Prostate gland (tissue), 2 donors: ENCODE measurements around the gene KIFC3. TPM values are rescaled to one million over a fixed set of nuclear protein-coding genes. Genes with fewer than 3 reads are reported as not detected.

ENCODE experiments used
- DNase-seq: peaks from one replicate; pipeline ENCODE4 v3.0.0-alpha.2; 2019; ENCODE audit warnings: low spot score
- H3K27ac ChIP-seq, 2 donors: fragments of 200-600 bp; sonication (generic); 2 replicates each; pipeline ENCODE4 v1.5.1; 2017 to 2019
- H3K27me3 ChIP-seq: fragments of 200-600 bp; sonication (generic); replicated peaks from 2 replicates; pipeline ENCODE4 v1.5.1; 2019; ENCODE audit not compliant: insufficient read depth
- H3K36me3 ChIP-seq, 2 donors: fragments of 200-600 bp; sonication (generic); 1 replicate in 1 of 2; 2 replicates in 1 of 2; pipeline versions ENCODE4 v1.5.1 to v1.8.1; 2017 to 2019
- H3K4me1 ChIP-seq: fragments of 200-600 bp; sonication (generic); replicated peaks from 2 replicates; pipeline ENCODE4 v1.5.1; 2019
- H3K4me3 ChIP-seq, 2 donors: fragments of 200-600 bp; sonication (generic); 2 replicates each; pipeline ENCODE4 v1.5.1; 2017 to 2019
- H3K9me3 ChIP-seq: fragments of 200-600 bp; sonication (generic); 2 replicates; pipeline ENCODE4 v1.5.1; 2017
- CTCF ChIP-seq, 4 experiments: fragments of 200-600 bp in 2 of 4; fragments of 450-650 bp in 2 of 4; sonication (generic) in 2 of 4; IDR thresholded peaks; 1 replicate in 3 of 4; 2 replicates in 1 of 4; pipeline ENCODE4 v1.5.1; 2016 to 2019; ENCODE audit warnings: antibody characterized with exemption in 4 of 4, mild to moderate bottlenecking in 2 of 4, moderate library complexity in 2 of 4
- POLR2A ChIP-seq: fragments of 450-650 bp; IDR thresholded peaks from one replicate; pipeline ENCODE4 v1.6.1; 2016; ENCODE audit warnings: antibody characterized with exemption, mild to moderate bottlenecking
- POLR2AphosphoS5 ChIP-seq: sonication (generic); formaldehyde crosslinking; IDR thresholded peaks from one replicate; pipeline ENCODE4 v1.6.1; 2017; ENCODE audit warnings: antibody characterized with exemption
- WGBS: methylation state at CpG from one replicate; pipeline ENCODE4 v1.1.5; 2018; 5-methylcytosine and 5-hydroxymethylcytosine counted together
- intact Hi-C: fragments of 100-400 bp; cut with DNase I; formaldehyde crosslinking; loops from one replicate; pipeline ENCODE4 v1.14.2; 2022
- total RNA-seq, 2 donors: library from RNA; depleted of rRNA; stranded (reverse); fragments of >200 nt; gene quantifications; one replicate each; pipeline ENCODE4 v1.1.0, GENCODE V29; 2016

The KIFC3 gene
- total RNA-seq, 2 donors from 2014 or later, result 16.3 to 79.5 TPM

DNA sequence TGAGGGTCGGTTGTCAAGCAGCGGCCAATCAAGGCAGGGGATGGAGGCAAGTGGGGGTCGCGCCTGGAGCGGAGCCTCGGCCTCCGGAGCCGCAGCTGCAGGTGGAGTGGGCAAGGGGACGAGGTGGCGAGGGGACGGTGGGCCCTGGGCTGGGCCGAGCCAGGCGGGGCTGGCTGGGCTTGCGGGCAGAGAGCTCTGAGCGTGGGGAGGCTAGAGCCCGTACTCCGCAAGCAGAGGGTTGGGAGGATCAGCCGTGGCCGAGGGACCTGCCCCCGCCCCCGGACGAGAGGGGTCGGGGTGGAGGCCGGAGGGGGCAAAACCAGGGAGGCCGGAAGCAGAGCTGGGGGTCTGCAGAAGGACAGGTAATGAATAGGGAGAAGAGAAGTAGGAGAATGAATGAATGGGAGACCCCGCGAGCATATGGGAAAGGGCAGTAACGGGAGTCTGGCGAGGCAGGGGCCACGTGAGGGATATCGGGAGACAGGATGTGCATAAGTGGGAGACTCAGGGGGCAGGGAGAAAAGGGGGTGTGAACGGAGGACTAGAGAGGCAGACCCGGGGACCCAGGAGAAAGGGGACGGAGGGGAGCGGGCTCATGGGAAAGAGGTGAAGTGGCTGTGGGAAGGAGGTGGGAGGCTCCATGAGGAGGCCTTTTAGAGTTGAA lies 66.4 kb downstream of the KIFC3 start, which contains the start of gene KATNB1:
KATNB1 (plus strand) TSS at position 16 of the 664 bp plus-strand sequence. CDS start 1,474 bp downstream, outside the sequence.
- DNase-seq, result no peak
- H3K27ac ChIP-seq, result peak within 1 kb of the TSS; percentile 82 to 84
- no peaks in the 10 kb centered on the region for H3K9me3 ChIP-seq
- no peaks in the 10 kb centered on the region for H3K27me3 ChIP-seq
- under 1% methylated on average over 28 of the region's 35 CpGs for WGBS
- peak within 1 kb of the TSS; percentile 67 to 82 for H3K4me3 ChIP-seq
- intact Hi-C loops, result no loop called here
- TF ChIP-seq CTCF (IDR thresholded peaks at IDR 0.05), result no peak
- TF ChIP-seq POLR2A, result peak; percentile 25
- no peak for TF ChIP-seq POLR2AphosphoS5
- H3K36me3 ChIP-seq, result no peaks in the 10 kb centered on the region
- H3K4me1 ChIP-seq, result peaks cover 3% of the 10 kb centered on the region

- TF ChIP-seq POLR2AphosphoS5, result peak; percentile 92
- TF ChIP-seq CTCF (IDR thresholded peaks at IDR 0.05), result peak in 1 of 4 experiments; percentile 24
- TF ChIP-seq POLR2A, result peak; percentile 39
- Histone ChIP-seq H3K27ac (peak overlapping the region; percentile 82 to 84), H3K27me3 (no peaks in the 10 kb centered on the region), H3K4me3 (peak overlapping the region; percentile 67 to 82), H3K4me1 (peaks cover 3% of the 10 kb centered on the region), H3K36me3 (no peaks in the 10 kb centered on the region), H3K9me3 (no peaks in the 10 kb centered on the region)
- DNase-seq, result peak; percentile 98
- under 1% methylated on average over 45 of the region's 45 CpGs for WGBS
- intact Hi-C loops, result no loop called here
Measured at GRCh38 chr16:57734925-57735754, 67.2 kb downstream of the KIFC3 start.

GRCh38 chr16:57734308-57734924 lies 67.9 kb downstream of the KIFC3 start:
- 57% methylated on average over 20 of the region's 20 CpGs for WGBS
- Histone ChIP-seq H3K4me1 (peaks cover 3% of the 10 kb centered on the region), H3K27ac (peak overlapping the region; percentile 82 to 84), H3K36me3 (no peaks in the 10 kb centered on the region), H3K27me3 (no peaks in the 10 kb centered on the region), H3K4me3 (peak overlapping the region; percentile 67 to 82), H3K9me3 (no peaks in the 10 kb centered on the region)
- intact Hi-C loops, result no loop called here
- TF ChIP-seq POLR2AphosphoS5 (no peak), CTCF (IDR thresholded peaks at IDR 0.05) (no peak), POLR2A (no peak)
- DNase-seq, result no peak

GRCh38 chr16:57732714-57733113 lies 69.6 kb downstream of the KIFC3 start:
- WGBS, result 64% methylated on average over 2 of the region's 2 CpGs
- H3K9me3 ChIP-seq, result no peaks in the 10 kb centered on the region
- H3K36me3 ChIP-seq, result no peaks in the 10 kb centered on the region
- H3K27me3 ChIP-seq, result no peaks in the 10 kb centered on the region
- TF ChIP-seq CTCF (IDR thresholded peaks at IDR 0.05), result no peak
- no peak for TF ChIP-seq POLR2AphosphoS5
- no peak for TF ChIP-seq POLR2A
- H3K27ac ChIP-seq, result no peak overlapping the region
- no peak overlapping the region for H3K4me3 ChIP-seq
- no peak for DNase-seq
- peaks cover 3% of the 10 kb centered on the region for H3K4me1 ChIP-seq
- intact Hi-C loops, result no loop called here
